Calu3 (cell line): ENCODE data around the gene SLX9. TPM values are rescaled to one million over a fixed set of nuclear protein-coding genes. Genes with fewer than 3 reads are reported as not detected.

Experiments used
- BruUV-seq: library from RNA; stranded (reverse); fragments of 400-500 nt; replicated peaks from 2 replicates; lab custom pipeline; 2021; lab: Mats Ljungman, UMichigan
- CTCF ChIA-PET: fragments of 300-600 bp; sonication (Branson Sonifier 250); formaldehyde crosslinking; loops from one replicate; lab custom pipeline; 2022; ENCODE audit warnings: antibody characterized with exemption; lab: Charles Lee
- DNase-seq: peaks from one replicate; pipeline ENCODE4 v3.0.0; 2022
- H3K27ac Mint-ChIP-seq: one replicate; pipeline ENCODE4 v1.8.0; 2022; ENCODE audit warnings: mixed read lengths; ENCODE audit not compliant: unreplicated experiment
- H3K27me3 Mint-ChIP-seq: one replicate; pipeline ENCODE4 v1.8.0; 2022; ENCODE audit warnings: mixed read lengths; ENCODE audit not compliant: unreplicated experiment
- H3K36me3 Mint-ChIP-seq: one replicate; pipeline ENCODE4 v1.8.0; 2022; ENCODE audit warnings: mild to moderate bottlenecking, moderate library complexity, mixed read lengths; ENCODE audit not compliant: insufficient read depth, unreplicated experiment
- H3K4me1 Mint-ChIP-seq: one replicate; pipeline ENCODE4 v1.8.0; 2022; ENCODE audit warnings: mild to moderate bottlenecking, low read depth, mixed read lengths; ENCODE audit not compliant: unreplicated experiment
- H3K4me3 Mint-ChIP-seq: one replicate; pipeline ENCODE4 v1.8.0; 2022; ENCODE audit warnings: mild to moderate bottlenecking, low read depth, moderate library complexity, mixed read lengths; ENCODE audit not compliant: unreplicated experiment
- H3K9me3 Mint-ChIP-seq: one replicate; pipeline ENCODE4 v1.8.0; 2022; ENCODE audit warnings: low read depth, mixed read lengths; ENCODE audit not compliant: unreplicated experiment
- CTCF ChIP-seq: fragments of 200-600 bp; IDR thresholded peaks from one replicate; pipeline ENCODE4 v1.8.0; 2022; ENCODE audit warnings: antibody characterized with exemption; ENCODE audit not compliant: unreplicated experiment
- intact Hi-C: fragments of 100-400 bp; cut with micrococcal nuclease; formaldehyde crosslinking; loops from one replicate; pipeline ENCODE4 v1.10.0; 2022; ENCODE audit not compliant: unreplicated experiment
- total RNA-seq: library from RNA; stranded (reverse); gene quantifications from 2 replicates; pipeline ENCODE4 v1.2.3, GENCODE V29; 2022

The SLX9 gene
- total RNA-seq, 1 experiment from 2014 or later: 24.6 TPM

DNA sequence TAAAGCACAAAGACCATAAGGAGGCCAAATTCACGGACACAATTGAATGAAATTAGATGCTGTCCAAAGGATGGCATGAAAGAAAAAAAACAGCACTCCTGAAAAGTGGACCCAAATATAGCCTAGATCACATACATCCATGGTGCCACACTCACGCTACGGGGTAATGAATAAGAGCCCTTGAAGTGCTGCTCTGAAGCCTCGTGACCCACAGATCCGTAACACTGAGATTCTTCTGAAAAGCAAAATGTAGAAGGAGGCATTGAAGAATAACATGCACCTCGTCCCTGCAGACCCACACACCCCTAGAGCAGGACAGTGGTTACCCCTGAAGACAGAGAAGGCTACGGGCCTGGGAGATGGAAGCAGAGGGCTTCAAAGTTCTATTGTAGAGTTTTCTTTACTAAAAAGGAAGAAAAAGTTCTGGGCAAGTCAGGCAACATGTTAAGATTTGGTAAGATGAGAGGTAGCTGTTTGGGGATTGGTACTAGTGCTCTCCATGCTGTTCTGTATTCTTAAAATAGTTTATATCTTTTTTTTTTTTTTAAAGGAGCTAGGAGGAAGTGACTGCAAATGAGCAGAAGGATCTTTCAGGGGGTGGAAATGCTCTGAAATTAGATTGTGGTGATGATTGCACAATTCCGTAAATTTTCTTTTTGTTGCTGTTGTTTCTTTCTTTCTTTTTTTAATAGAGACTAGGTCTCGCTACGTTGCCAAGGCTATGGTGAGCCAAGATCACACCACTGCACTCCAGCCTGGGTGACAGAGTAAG is 15.0 kb upstream of the SLX9 start:
- Mint-ChIP-seq H3K9me3 (no peaks in the 10 kb centered on the region), H3K27me3 (peaks cover 62% of the 10 kb centered on the region), H3K4me3 (no peak overlapping the region), H3K4me1 (peaks cover 37% of the 10 kb centered on the region), H3K36me3 (peaks cover 13% of the 10 kb centered on the region), H3K27ac (no peak overlapping the region)
- intact Hi-C loops: loop anchor here (5.0 kb wide), 1 partner anchor 52 kb away; the partner anchor contains the start of gene PTTG1IP
- no TSS peak for BruUV-seq
- CTCF ChIA-PET: no interaction called here
- no peak for DNase-seq
- no peak for TF ChIP-seq CTCF

GRCh38 chr21:44925378-44925755 is 14.5 kb upstream of the SLX9 start:
- intact Hi-C loops: loop anchor here (5.0 kb wide), 1 partner anchor 53 kb away; the partner anchor contains the start of gene PTTG1IP
- no peak overlapping the region for H3K27ac Mint-ChIP-seq
- peaks cover 13% of the 10 kb centered on the region for H3K36me3 Mint-ChIP-seq
- no peak for DNase-seq
- peaks cover 37% of the 10 kb centered on the region for H3K4me1 Mint-ChIP-seq
- H3K4me3 Mint-ChIP-seq: no peak overlapping the region
- BruUV-seq: no TSS peak
- TF ChIP-seq CTCF: no peak
- peaks cover 62% of the 10 kb centered on the region for H3K27me3 Mint-ChIP-seq
- no peaks in the 10 kb centered on the region for H3K9me3 Mint-ChIP-seq
- CTCF ChIA-PET: no interaction called here

- DNase-seq: no peak
- TF ChIP-seq CTCF: no peak
- Mint-ChIP-seq H3K9me3 (no peaks in the 10 kb centered on the region), H3K4me1 (peaks cover 37% of the 10 kb centered on the region), H3K27ac (peak overlapping the region; percentile 33), H3K27me3 (peaks cover 62% of the 10 kb centered on the region), H3K4me3 (peak overlapping the region; percentile 32), H3K36me3 (peaks cover 13% of the 10 kb centered on the region)
- intact Hi-C loops: loop anchor here (5.0 kb wide), 1 partner anchor 54 kb away; the partner anchor contains the start of gene PTTG1IP
- no TSS peak for BruUV-seq
- CTCF ChIA-PET: no interaction called here
Observed at GRCh38 chr21:44926331-44927101, 13.3 kb upstream of the SLX9 start.

GRCh38 chr21:44927259-44927586 is 12.6 kb upstream of the SLX9 start:
- no peak for DNase-seq
- CTCF ChIA-PET: interaction anchor here (0.6 to 0.7 kb wide), 3 partner anchors 11 to 418 kb away, joined by 3 to 5 read pairs (median 3); no protein-coding TSS in a partner anchor
- no peaks in the 10 kb centered on the region for H3K9me3 Mint-ChIP-seq
- no TSS peak for BruUV-seq
- no peak for TF ChIP-seq CTCF
- H3K36me3 Mint-ChIP-seq: peaks cover 13% of the 10 kb centered on the region
- intact Hi-C loops: loop anchor here (5.0 kb wide), 1 partner anchor 55 kb away; the partner anchor contains the start of gene PTTG1IP
- H3K4me3 Mint-ChIP-seq: peak overlapping the region; percentile 32
- peak overlapping the region; percentile 33 for H3K27ac Mint-ChIP-seq
- peaks cover 37% of the 10 kb centered on the region for H3K4me1 Mint-ChIP-seq
- peaks cover 59% of the 10 kb centered on the region for H3K27me3 Mint-ChIP-seq
